ENCODE data around the gene CERS6.

DNA sequence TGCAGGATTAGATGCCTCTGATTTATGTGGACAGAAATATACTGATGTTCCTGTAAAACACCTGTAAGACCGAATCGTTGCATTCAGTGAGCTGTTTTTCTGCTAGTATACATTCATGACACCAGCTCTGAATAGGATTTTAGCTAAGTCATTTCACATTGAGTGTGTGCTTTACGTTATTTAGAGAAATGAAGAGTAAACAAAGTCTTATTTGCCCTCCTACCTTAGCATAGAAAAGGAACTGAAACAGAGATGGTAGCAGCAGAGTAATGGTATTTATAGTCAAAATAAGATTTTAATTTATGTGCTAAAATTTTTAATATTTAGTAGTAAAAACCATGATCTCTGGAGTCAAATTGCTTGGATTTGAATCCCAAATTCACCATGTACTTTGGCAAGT lies 168.0 kb downstream of the CERS6 start:
- TF ChIP-seq, protein P1, sequence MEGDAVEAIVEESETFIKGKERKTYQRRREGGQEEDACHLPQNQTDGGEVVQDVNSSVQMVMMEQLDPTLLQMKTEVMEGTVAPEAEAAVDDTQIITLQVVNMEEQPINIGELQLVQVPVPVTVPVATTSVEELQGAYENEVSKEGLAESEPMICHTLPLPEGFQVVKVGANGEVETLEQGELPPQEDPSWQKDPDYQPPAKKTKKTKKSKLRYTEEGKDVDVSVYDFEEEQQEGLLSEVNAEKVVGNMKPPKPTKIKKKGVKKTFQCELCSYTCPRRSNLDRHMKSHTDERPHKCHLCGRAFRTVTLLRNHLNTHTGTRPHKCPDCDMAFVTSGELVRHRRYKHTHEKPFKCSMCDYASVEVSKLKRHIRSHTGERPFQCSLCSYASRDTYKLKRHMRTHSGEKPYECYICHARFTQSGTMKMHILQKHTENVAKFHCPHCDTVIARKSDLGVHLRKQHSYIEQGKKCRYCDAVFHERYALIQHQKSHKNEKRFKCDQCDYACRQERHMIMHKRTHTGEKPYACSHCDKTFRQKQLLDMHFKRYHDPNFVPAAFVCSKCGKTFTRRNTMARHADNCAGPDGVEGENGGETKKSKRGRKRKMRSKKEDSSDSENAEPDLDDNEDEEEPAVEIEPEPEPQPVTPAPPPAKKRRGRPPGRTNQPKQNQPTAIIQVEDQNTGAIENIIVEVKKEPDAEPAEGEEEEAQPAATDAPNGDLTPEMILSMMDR (IDR thresholded peaks at IDR 0.05): no peak
- TF ChIP-seq POLR2AphosphoS5 (IDR thresholded peaks at IDR 0.05): no peak
- no peak for TF ChIP-seq POLR2A (IDR thresholded peaks at IDR 0.05)
